ENCODE results near the gene FUT9.

- no peak for TF ChIP-seq POLR2A (IDR thresholded peaks at IDR 0.05)
- TF ChIP-seq CTCF (IDR thresholded peaks at IDR 0.05): no peak
Measured at GRCh38 chr6:96089173-96089572, 73.4 kb downstream of the FUT9 start.
